Measurements from ENCODE around the gene NOVA1.

NOVA1 gene

GRCh38 chr14:26403760-26404159 lies 194.1 kb downstream of the NOVA1 start:
- Histone ChIP-seq H2AFZ (ENCODE audit: low read length) (no peak overlapping the region), H3F3A (ENCODE audit: low read depth) (no peaks in the 10 kb centered on the region), H3K4me3 (ENCODE audit: low read length, poor library complexity, severe bottlenecking) (no peak overlapping the region), H3K9ac (ENCODE audit: low read depth, low read length, poor library complexity, severe bottlenecking) (no peak overlapping the region), H3K27me3 (ENCODE audit: insufficient read depth, low read length, poor library complexity, severe bottlenecking) (no peaks in the 10 kb centered on the region), H3K79me2 (ENCODE audit: insufficient read depth, low read length) (no peaks in the 10 kb centered on the region), H3K4me2 (ENCODE audit: low read depth, low read length, poor library complexity, severe bottlenecking) (no peak overlapping the region), H4K20me1 (ENCODE audit: insufficient read depth, low read length, poor library complexity, severe bottlenecking) (no peaks in the 10 kb centered on the region), H3K9me2 (replicated peaks; ENCODE audit: low read depth, low read length) (no peaks in the 10 kb centered on the region), H3K36me3 (ENCODE audit: insufficient read depth, low read length) (no peaks in the 10 kb centered on the region), H3K4me1 (ENCODE audit: insufficient read depth, low read length, poor library complexity, severe bottlenecking) (no peaks in the 10 kb centered on the region), H3K9me3 (ENCODE audit: insufficient read depth, low read depth, low read length) (no peaks in the 10 kb centered on the region)
- TF ChIP-seq CTCF (conservative IDR thresholded peaks at IDR 0.05; ENCODE audit: low read length) (no peak), EZH2phosphoT487 (IDR thresholded peaks at IDR 0.05; ENCODE audit: borderline replicate concordance) (no peak)

- Histone ChIP-seq H3K9me3 (ENCODE audit: insufficient read depth, low read depth, low read length) (no peaks in the 10 kb centered on the region), H3K4me2 (ENCODE audit: low read depth, low read length, poor library complexity, severe bottlenecking) (no peak overlapping the region)
- TF ChIP-seq CTCF (conservative IDR thresholded peaks at IDR 0.05; ENCODE audit: low read length) (no peak), EZH2phosphoT487 (IDR thresholded peaks at IDR 0.05; ENCODE audit: borderline replicate concordance) (no peak)
Observed at GRCh38 chr14:26402126-26402525, 195.7 kb downstream of the NOVA1 start.

DNA sequence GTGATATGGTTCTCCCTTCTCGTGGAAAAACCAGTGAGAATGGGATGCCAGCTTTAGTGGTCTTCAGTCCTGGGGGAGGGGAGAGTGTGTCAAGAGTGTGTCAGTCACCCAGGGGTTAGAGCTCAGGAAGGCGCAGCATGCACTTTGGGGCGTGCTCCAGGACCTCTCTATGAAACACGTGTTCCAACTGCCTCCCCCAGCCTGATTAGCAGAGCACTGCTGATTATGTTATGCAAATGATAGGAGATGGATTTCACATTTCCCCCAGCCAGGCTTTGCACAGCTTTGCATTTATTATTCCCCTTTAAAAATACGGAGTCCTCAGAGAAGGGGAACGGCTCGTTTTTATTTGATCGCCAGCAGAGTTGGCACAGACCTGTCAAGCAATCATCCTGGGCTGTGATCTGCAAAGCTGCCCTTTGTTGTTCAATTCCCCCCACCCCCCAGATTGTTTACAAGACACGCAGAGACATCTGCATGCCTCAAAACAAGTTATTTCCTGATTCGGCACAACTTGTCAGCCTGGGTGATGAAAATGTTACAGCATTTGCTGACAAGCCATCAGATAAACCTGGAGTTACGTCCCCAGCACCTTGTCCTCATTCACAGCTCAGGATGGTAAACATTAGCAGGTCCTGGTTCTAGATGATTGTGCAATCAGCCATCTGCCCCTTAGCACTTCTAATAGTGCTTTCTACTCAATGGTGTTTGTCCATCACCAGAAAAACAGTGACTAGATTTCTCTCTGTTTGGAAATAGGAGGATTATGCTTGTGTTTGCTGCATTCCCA lies 196.5 kb downstream of the NOVA1 start:
- Histone ChIP-seq H2AFZ (ENCODE audit: low read length) (no peak overlapping the region), H3K9me2 (replicated peaks; ENCODE audit: low read depth, low read length) (no peaks in the 10 kb centered on the region), H3K27me3 (ENCODE audit: insufficient read depth, low read length, poor library complexity, severe bottlenecking) (no peaks in the 10 kb centered on the region), H3K9me3 (ENCODE audit: insufficient read depth, low read depth, low read length) (no peaks in the 10 kb centered on the region), H3K79me2 (ENCODE audit: insufficient read depth, low read length) (no peaks in the 10 kb centered on the region), H3K4me1 (ENCODE audit: insufficient read depth, low read length, poor library complexity, severe bottlenecking) (no peaks in the 10 kb centered on the region), H4K20me1 (ENCODE audit: insufficient read depth, low read length, poor library complexity, severe bottlenecking) (no peaks in the 10 kb centered on the region), H3K4me3 (ENCODE audit: low read length, poor library complexity, severe bottlenecking) (no peak overlapping the region), H3F3A (ENCODE audit: low read depth) (no peaks in the 10 kb centered on the region), H3K9ac (ENCODE audit: low read depth, low read length, poor library complexity, severe bottlenecking) (no peak overlapping the region), H3K36me3 (ENCODE audit: insufficient read depth, low read length) (no peaks in the 10 kb centered on the region), H3K4me2 (ENCODE audit: low read depth, low read length, poor library complexity, severe bottlenecking) (no peak overlapping the region)
- no peak for TF ChIP-seq EZH2phosphoT487 (IDR thresholded peaks at IDR 0.05; ENCODE audit: borderline replicate concordance)
- TF ChIP-seq CTCF (conservative IDR thresholded peaks at IDR 0.05; ENCODE audit: low read length), result no peak

More at GRCh38 chr14:26402126-26402525, 195.7 kb downstream of the NOVA1 start:
- Histone ChIP-seq H3F3A (ENCODE audit: low read depth) (no peaks in the 10 kb centered on the region), H2AFZ (ENCODE audit: low read length) (no peak overlapping the region), H3K4me1 (ENCODE audit: insufficient read depth, low read length, poor library complexity, severe bottlenecking) (no peaks in the 10 kb centered on the region), H3K79me2 (ENCODE audit: insufficient read depth, low read length) (no peaks in the 10 kb centered on the region), H3K9me2 (replicated peaks; ENCODE audit: low read depth, low read length) (no peaks in the 10 kb centered on the region), H3K36me3 (ENCODE audit: insufficient read depth, low read length) (no peaks in the 10 kb centered on the region), H3K9ac (ENCODE audit: low read depth, low read length, poor library complexity, severe bottlenecking) (no peak overlapping the region), H3K4me3 (ENCODE audit: low read length, poor library complexity, severe bottlenecking) (no peak overlapping the region), H3K27me3 (ENCODE audit: insufficient read depth, low read length, poor library complexity, severe bottlenecking) (no peaks in the 10 kb centered on the region), H4K20me1 (ENCODE audit: insufficient read depth, low read length, poor library complexity, severe bottlenecking) (no peaks in the 10 kb centered on the region)

All from Loucy (cell line).